Kidney tubule cell (primary cell): Measurements from ENCODE around the gene ACBD7.

Source experiments
- DNase-seq: peaks from one replicate; pipeline ENCODE4 v3.0.0-alpha.2; 2018; ENCODE audit warnings: low spot score

Gene ACBD7

GRCh38 chr10:15088428-15089261, at the start of gene ACBD7:
Gene ACBD7, minus strand, starts transcription at chr10:15088776. Its CDS starts 48 bp downstream, at chr10:15088728.
- DNase-seq, result peak; percentile 88

- no peak for DNase-seq
Measured at GRCh38 chr10:15137636-15138035, 49.1 kb upstream of the ACBD7 start.

DNA sequence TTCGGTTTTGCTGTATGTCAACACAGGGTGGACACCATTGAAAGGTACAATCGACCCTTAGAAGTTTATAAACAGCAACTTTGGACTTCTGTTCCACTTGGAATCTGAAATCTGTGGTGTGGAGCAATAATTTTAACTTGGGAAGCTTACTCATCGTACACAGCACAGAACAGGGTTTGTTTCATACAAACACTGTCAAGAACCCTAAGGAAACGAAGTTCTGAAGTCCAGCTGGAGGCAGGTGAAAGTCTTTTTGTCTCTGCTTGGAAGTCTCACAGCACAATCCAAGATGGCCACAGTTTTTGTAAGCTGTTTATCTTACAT, 48.4 kb upstream of the ACBD7 start:
- no peak for DNase-seq

- DNase-seq, result no peak
Measured at GRCh38 chr10:15136129-15137035, 47.8 kb upstream of the ACBD7 start.

GRCh38 chr10:15131330-15131729, 42.8 kb upstream of the ACBD7 start:
- no peak for DNase-seq

- DNase-seq, result no peak
Measured at GRCh38 chr10:15124908-15125307, 36.3 kb upstream of the ACBD7 start.

DNA sequence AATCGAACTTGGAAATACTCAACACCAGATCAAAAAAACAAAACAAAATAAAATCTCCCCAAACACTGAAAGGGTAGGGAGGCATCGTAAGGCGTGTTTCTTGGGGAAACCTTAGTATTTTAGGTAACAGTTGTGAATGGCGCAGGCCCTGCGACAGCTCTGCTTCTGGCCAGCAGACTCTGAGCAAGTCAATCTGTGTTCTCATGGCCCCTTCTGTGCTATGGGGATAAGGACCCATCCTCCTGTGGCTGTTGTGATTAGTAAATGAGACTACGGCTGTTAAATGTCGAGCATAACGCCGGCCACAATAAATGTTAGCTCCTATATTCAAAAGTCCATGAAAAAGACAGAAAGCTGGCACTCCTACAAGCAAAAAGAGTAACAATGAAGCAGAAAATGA, 35.6 kb upstream of the ACBD7 start:
- DNase-seq, result no peak

GRCh38 chr10:15123749-15124184, 35.2 kb upstream of the ACBD7 start:
- no peak for DNase-seq

DNA sequence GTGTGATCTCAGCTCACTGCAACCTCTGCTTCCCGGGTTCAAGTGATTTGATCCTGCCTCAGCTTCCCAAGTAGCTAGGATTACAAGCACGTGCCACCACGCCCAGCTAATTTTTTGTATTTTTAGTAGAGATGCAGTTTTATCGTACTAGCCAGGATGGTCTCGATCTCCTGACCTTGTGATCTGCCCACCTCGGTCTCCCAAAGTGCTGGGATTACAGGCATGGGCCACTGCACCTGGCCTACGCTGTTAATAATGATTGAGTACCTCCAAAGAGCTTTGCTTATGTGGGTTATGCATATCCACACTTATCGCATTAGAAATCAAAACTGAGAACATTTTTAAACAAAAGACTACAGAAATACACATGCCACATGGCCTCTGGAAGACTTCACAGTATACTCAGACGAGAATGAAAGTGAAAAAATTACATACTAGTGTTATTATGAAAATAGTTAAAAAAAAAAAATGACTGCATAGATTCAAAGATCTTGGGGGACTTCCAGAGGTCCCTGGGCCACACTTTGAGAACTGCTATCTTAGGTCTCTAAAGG, 34.0 kb upstream of the ACBD7 start:
- no peak for DNase-seq

DNA sequence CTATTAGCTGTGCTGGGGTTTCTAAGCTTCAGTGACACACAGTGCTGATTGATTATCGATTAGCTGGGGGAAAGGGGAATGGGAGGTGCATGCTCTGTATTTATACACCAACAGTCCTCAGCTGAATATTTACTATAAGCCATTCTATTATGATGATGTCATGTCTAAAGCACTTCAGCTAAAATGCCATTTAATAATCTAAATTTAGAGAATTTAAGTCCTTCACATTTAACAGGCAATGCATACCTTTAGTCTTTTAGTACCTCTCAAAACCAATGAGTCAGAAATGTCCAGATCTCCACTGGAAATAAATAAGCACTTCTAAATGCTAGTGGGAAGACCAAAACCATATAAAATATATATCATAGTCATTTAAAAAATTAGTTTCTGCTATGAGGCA, 33.1 kb upstream of the ACBD7 start:
- DNase-seq, result no peak

GRCh38 chr10:15120523-15120922, 31.9 kb upstream of the ACBD7 start:
- no peak for DNase-seq

DNA sequence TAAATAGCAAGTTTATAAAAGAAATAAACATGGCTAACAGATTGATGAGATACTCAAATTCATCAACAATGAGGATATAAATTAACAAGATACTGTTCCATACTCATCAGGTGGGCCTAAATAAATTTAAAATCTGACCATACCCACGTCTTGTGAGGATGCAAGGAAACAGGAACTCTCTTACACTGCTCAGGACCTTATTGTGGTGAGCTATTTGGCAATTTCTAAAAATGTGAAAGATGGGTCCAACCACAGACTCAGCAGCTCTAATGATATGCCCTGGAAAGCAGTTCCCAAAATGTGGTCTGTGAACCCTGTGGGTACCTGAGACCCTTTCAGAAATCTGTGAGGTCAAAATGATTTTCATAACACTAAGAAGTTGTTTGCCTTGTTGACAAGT, 30.0 kb upstream of the ACBD7 start:
- DNase-seq, result no peak

DNA sequence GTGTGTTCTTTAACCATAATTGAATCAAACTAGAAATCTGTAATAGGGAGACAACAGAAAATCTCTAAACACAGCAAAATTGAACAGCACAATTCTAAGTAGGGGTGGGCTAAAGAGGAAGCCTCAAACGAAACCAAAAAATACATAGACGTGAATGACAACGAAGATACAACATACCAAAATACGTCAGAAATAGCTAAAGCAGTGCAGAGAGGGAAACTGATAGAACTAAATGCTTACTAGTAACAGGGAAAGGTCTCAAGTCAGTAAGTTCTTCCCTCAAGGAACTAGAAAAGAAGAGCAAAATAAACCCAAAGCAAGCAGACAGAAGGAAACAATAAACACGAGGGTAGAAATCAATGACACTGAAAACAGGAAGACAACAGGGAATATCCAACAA, 27.6 kb upstream of the ACBD7 start:
- DNase-seq, result no peak

GRCh38 chr10:15113766-15114165, 25.2 kb upstream of the ACBD7 start:
- no peak for DNase-seq

- no peak for DNase-seq
Measured at GRCh38 chr10:15112657-15113056, 24.1 kb upstream of the ACBD7 start.

- DNase-seq, result peak; percentile 71
Measured at GRCh38 chr10:15106352-15107013, 17.9 kb upstream of the ACBD7 start.

DNA sequence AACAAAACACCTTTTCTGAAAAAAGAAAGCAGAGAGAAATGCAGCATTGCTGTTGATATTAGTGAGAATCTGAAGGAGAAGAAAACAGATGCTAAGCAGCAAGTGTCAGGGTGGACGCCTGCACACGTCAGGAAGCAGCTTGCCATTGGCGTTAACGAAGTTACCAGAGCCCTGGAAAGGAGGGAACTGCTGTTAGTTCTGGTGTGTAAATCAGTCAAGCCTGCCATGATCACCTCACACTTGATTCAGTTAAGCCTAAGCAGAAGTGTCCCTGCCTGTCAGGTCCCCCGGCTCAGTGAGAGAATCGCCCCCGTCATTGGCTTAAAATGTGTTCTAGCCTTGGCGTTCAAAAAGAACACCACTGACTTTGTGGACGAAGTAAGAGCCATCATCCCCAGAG, 14.9 kb upstream of the ACBD7 start:
- DNase-seq, result no peak

- DNase-seq, result no peak
Measured at GRCh38 chr10:15099886-15100285, 11.3 kb upstream of the ACBD7 start.

- DNase-seq, result peak; percentile 96
Measured at GRCh38 chr10:15097011-15097812, 8.6 kb upstream of the ACBD7 start, which contains the start of gene RPP38. Gene RPP38, plus strand, starts transcription at chr10:15097355. Its CDS starts 5,960 bp downstream, at chr10:15103315.

DNA sequence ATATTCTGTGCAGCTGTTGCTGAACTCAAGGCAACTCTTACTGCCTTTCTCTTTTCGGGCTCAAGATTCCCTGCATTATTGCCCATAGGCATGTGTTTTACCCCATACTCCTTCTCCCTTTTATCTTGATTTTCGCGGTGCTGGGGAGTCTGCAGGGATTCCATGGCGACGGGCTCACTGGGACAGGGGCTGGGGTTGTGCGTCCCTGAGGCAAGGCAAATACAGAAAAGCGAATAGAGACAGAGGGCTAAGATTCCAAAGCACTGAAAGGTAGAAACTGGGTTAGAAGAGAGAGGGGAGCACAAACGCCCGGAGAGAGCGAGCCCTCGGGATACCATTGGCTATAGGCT, 8.1 kb upstream of the ACBD7 start:
- DNase-seq, result no peak

GRCh38 chr10:15092855-15093408, 4.4 kb upstream of the ACBD7 start:
- no peak for DNase-seq
